Hematopoietic multipotent progenitor cell treated with erythropoietin and hydrocortisone succinate and interleukin-3 and kit ligand, for 17 days (in vitro differentiated cells): Measurements from ENCODE around the gene SCN9A.
"Not testable (repeated sequence)": the region's sequence is repeated elsewhere in the genome, so short reads cannot be mapped to it uniquely, and the experiment has no call there.

ENCODE experiments used
- DNase-seq: peaks from one replicate; pipeline ENCODE4 v3.0.0-alpha.2; 2015; ENCODE audit warnings: low spot score

The SCN9A gene

DNA sequence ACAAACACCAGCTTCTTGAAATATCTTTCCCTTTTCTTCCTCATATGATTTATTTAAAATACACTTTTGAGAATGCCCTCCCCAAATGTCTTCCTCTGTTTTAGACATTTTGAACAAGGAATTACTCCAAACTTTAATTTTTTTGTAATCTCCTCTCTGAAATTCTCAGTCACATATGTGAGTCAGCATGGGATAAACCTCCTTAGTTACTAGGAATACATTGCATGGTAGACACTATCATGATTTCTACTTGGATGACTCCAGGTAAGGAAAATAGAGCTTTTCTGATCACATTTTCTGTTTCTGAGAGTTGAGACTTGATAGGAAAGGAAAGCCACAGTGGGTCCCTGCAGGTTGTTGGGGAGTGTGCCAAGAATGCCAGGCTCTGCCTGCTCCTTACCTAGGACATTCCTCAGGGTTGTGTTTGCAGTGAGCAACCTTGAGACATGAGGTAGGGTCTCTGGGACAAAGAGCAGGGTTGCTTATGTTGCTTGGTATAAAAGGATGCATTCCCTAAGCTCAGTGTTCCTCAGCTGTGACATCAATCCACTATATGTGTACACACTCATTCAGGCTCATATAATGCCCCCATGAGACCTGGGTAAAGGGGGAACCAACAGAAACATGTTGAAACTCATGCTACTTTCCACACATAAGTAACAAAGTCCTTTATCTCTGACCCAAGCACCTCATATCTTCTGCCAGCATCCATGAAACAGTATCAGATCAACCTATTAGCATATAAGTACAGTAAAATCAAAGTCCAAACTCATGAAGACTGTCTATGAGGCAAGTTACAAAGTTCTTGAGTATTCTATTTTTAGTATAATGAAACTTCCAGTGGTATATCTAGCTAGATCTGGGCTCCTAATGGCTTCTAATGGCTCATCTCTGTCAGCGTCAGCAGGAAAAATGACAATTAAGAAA is 135.1 kb downstream of the SCN9A start:
- no peak for DNase-seq

DNA sequence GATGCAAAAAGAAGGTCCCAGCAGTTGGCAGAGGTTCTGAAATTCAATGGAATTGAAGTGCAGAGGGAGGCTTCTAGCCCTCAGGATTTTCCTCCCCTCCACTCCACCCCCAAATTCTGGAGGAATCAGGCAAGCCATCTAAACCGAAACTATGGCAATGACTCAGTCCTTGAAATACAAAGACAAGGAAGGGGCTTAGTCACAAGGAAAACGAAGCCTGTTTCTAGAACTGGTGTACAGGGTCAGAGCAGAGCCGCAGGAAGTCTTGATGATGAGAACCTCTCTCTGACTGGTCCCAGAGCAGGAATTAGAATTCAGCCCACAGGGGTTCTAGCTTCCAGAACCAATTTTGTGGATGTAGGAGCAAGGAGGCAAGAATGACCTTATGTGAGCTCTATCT is 136.2 kb downstream of the SCN9A start:
- no peak for DNase-seq

GRCh38 chr2:166238176-166238575 is 137.6 kb downstream of the SCN9A start:
- no peak for DNase-seq

DNA sequence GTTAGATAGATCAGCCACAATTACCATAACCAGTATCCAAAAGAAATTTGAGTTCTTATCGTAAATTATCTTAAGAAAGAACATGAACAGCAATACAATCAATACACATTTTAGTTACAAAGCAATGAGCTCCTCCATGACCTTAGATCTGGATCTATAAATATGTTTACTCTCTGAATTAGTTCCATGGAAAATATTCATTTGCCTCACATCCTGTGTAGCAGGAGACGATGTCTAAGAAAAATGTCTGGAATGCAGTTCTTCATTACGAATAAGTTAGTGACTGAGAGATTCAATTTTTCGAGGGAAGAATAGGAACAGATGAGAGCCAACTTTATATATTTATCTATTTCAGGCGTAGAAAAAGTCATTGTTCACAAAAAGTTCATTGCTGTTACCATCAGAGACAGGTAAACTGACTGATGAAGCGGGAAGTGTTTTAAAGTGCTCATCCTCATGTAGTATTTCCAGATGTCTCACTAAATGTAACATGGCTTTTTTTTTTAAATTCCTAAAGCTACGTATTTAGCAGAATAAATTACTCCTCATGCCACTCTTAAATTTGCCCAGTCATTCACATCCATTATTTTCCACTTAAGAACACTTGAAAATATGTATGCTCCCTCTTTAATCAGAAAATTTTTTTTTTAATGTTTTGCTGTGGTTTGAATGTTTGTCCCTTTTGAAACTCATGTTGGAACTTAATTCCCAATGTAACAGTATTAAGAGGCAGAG is 141.5 kb downstream of the SCN9A start:
- no peak for DNase-seq

DNA sequence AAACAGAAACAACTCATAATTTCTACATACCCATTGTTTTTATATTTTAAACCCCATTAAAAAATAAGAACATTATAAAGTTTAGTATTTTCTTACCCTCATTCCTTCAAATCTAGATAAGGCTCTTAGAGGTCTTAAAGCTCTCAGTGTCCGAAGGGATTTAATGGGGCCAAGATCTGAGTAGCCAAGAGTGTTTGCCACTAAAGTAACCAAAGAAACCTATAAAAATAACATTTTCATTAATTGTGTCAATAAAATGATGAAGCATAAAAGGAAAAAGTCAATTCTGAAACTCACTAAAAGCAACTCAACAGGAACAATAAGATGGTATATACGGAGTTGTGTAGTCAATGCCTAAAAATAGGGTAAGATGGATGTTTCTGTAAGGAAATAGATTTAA is 142.5 kb downstream of the SCN9A start:
- no peak for DNase-seq

DNA sequence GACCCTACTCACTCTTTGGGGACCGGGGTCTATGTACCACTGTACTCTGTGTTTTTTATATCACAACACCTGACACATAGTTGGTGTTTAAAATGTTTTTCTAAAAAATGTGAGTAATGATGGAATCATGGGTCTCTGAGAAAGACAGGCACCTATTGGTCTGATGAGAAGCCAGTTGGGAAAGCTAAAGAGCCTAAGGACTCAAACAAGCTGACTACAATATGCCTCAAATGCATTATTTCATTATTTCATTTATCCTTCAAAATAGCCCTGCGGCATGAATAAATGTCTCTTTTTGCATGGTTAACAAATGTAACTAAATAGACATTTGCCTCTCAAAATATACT is 145.0 kb downstream of the SCN9A start:
- DNase-seq: no peak

DNA sequence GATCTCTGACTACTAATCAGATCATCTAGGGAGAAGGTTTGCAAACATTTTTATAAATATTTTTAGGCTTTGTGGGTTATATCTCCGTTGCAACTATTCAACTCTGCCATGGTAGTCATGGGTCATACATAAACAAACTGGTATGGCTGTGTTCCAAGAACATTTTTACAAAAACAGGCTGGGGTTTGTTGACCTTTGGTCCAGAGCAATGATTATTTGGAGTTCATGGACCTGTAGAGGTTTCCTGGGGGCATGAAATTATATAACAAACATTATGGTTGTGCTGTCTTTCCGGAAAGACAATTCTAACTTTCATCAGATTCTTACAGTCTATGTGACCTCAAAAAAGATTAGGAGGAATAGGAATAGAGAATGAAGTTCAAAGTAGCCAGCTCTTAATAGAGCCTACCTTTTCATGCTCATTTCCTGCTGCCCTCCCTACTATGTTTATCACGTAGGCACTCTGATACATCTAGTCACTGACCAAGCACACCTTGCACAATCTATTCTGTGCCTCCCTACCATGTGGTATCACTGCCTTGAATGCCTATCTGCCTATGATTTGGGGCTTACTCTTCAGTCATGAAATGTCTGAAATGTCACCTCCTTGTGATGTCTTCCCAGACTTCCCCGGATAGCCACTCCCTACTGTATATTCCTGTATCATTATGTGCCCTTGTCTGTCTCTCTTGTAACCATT is 145.6 kb downstream of the SCN9A start:
- DNase-seq: no peak

GRCh38 chr2:166229678-166230023 is 146.1 kb downstream of the SCN9A start:
- DNase-seq: no peak

DNA sequence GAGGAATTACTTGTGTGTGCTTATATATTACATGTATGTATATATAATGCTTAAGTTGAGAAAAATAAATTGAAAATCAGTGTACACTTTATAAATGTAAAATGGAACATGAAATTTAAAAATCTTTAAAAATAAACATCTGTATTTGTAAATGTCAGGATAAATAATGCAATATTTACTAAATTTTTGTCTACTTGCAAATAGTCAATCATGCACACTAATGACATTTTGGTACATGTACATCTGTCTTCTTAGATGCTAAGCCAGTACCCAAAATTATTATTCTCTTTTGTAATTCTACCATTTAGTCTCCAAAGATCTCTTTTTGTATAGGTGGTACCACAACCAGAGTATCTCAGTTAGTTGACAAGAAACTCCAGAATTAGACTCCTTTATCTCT is 151.5 kb downstream of the SCN9A start:
- no peak for DNase-seq

DNA sequence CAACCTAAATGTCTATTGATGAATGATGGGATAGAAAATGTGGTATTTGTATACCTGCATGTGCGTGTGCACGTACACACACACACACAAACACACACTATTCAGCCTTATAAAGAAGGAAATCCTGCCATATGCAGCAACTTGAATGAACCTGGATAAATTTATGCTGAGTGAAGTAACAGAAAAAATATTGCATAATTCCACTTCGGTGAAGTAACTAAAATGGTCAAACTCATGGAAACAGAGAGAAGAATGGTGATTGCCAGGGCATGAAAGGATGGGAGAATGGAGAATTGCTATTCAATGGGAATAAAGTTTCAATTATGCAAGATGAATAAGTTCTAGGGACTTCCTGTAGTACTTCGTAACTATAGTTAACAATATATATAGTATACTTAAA is 152.4 kb downstream of the SCN9A start:
- DNase-seq: no peak

GRCh38 chr2:166211079-166211478 is 164.7 kb downstream of the SCN9A start:
- no peak for DNase-seq

DNA sequence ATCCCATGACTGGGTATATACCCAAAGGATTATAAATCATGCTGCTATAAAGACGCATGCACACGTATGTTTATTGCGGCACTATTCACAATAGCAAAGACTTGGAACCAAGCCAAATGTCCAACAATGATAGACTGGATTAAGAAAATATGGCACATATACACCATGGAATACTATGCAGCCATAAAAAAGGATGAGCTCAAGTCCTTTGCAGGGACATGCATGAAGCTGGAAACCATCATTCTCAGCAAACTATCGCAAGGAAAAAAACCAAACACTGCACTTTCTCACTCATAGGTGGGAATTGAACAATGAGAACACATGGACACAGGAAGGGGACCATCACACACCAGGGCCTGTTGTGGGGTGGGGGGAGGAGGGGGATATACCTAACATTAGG is 165.8 kb downstream of the SCN9A start:
- DNase-seq: not testable (repeated sequence)

GRCh38 chr2:166209367-166209766 is 166.4 kb downstream of the SCN9A start:
- not testable (repeated sequence) for DNase-seq

DNA sequence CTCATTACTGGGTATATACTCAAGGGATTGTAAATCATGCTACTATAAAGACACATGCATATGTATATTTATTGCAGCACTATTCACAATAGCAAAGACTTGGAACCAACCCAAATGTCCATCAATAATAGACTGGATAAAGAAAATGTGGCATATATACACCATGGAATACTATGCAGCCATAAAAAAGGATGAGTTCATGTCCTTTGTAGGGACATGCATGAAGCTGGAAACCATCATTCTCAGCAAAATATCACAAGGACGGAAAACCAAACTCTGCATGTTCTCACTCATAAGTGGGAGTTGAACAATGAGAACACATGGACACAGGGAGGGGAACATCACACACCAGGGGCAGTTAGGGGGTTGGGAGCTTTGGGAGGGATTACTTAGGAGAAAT is 169.6 kb downstream of the SCN9A start:
- not testable (repeated sequence) for DNase-seq

GRCh38 chr2:166202778-166203177 is 173.0 kb downstream of the SCN9A start:
- no peak for DNase-seq

GRCh38 chr2:166197446-166197845 is 178.3 kb downstream of the SCN9A start:
- no peak for DNase-seq

GRCh38 chr2:166193407-166193806 is 182.3 kb downstream of the SCN9A start:
- no peak for DNase-seq

- no peak for DNase-seq
Observed at GRCh38 chr2:166188084-166188483, 187.7 kb downstream of the SCN9A start.

- DNase-seq: no peak
Observed at GRCh38 chr2:166184789-166185188, 191.0 kb downstream of the SCN9A start.

- no peak for DNase-seq
Observed at GRCh38 chr2:166181813-166182154, 194.0 kb downstream of the SCN9A start.

DNA sequence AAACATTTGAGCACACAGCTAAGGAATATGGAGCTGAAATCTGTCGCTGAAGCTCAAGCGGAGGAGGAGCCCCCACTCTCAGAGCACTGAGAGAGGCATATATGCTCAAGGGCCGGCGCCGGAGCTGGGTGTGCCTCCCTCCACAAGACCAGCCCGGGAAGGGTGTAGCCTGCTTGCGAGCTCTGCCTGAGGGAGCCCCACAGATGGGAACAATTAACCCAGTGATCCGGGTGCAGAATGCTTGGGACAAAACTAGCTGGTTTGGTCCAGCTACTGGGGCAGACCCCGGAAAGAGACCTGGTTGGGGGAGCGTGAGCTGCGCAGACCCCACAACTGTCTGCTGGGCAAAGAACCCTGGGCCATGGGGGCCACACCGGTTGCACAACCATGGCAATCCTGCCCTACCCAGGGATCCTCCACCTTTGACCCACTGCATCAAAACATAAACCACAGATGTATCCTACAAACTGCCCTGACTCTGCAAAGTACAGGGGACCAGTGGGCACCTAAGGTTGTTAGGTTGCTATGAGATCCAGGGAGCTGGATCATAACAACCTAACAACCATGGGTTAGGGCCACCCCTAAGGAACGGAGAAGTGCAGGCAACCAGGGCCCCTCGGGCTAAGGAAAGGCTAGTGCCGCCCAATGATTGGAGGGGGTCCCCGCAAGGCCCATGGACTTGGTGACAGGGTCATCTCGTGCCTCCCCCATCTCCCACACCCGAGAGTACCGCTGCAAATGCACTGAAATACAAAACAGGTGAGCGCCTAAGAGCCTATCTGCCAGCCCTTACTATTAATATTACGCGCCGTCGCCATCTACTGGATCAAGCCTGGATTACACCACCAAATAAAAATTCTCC is 194.6 kb downstream of the SCN9A start:
- no peak for DNase-seq

DNA sequence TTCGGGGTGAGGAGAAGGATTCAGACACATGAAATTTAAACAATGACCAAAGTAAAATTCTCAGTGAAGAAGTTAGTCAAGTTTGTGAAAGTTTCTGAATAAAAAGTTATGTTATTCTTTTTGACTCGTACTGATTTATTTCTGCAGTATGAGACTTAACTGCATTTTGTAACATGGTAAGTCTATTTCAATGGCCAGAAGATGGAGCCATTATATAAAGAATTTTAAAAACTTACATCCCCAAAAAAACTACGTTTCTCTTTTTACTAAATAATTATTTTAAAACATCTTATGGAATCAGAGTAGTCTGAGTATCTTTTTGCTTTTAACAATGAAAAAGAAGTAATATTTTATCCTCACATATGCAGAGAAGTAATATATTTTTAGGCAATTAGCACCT is 196.5 kb downstream of the SCN9A start:
- DNase-seq: no peak
